ENCODE results near the gene TTC7B.
"Not testable (repeated sequence)": the region's sequence is repeated elsewhere in the genome, so short reads cannot be mapped to it uniquely, and the experiment has no call there.

The TTC7B gene

DNA sequence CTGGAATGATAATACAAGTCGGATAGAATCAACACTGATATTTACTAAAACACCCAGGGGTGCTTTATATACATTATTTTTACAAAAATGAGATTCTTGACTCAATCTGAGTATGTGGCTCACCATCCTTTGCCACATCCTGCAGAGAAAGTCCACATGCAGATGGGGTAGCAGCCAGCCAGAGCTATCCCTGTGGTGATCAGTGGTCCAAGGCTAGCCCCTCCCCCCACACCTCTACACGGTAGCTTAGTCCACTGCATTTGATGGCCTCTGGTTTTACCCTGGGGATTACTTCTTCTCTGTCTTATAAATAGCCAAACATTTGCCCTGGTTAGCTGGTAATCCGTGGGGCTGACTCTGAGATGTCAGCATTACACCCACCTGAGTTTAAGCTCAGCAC, 28.1 kb upstream of the TTC7B start:
- Mint-ChIP-seq H3K9me3 (no peaks in the 10 kb centered on the region), H3K4me3 (no peak overlapping the region), H3K27ac (no peak overlapping the region), H3K4me1 (peaks cover 21% of the 10 kb centered on the region), H3K27me3 (ENCODE audit: low read depth, poor library complexity) (peaks cover 13% of the 10 kb centered on the region), H3K36me3 (ENCODE audit: low read depth) (no peaks in the 10 kb centered on the region)
- DNase-seq = no peak
- TF ChIP-seq, protein P1, sequence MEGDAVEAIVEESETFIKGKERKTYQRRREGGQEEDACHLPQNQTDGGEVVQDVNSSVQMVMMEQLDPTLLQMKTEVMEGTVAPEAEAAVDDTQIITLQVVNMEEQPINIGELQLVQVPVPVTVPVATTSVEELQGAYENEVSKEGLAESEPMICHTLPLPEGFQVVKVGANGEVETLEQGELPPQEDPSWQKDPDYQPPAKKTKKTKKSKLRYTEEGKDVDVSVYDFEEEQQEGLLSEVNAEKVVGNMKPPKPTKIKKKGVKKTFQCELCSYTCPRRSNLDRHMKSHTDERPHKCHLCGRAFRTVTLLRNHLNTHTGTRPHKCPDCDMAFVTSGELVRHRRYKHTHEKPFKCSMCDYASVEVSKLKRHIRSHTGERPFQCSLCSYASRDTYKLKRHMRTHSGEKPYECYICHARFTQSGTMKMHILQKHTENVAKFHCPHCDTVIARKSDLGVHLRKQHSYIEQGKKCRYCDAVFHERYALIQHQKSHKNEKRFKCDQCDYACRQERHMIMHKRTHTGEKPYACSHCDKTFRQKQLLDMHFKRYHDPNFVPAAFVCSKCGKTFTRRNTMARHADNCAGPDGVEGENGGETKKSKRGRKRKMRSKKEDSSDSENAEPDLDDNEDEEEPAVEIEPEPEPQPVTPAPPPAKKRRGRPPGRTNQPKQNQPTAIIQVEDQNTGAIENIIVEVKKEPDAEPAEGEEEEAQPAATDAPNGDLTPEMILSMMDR (IDR thresholded peaks at IDR 0.05) = no peak

DNA sequence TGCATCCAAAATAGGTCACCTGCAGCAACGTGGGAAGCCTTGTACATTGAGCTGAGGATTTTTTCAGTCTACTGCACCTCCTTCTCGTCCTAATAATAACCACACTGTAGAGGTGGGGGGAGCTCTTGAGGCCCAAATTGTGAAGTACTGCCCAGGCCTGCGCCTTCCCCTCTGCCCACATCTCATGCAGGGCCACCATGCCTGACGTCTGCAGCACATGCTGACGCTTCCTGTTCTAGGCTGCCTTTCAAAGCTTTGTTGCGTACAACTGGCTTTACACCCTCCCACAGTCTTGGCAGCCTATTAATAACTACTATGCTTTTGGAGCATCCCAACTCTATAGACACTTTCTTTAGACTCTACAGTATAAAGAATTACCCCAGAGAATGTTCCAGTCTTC, 26.5 kb upstream of the TTC7B start:
- Mint-ChIP-seq H3K27ac (no peak overlapping the region), H3K4me1 (peaks cover 15% of the 10 kb centered on the region), H3K36me3 (ENCODE audit: low read depth) (no peaks in the 10 kb centered on the region), H3K9me3 (no peaks in the 10 kb centered on the region), H3K4me3 (no peak overlapping the region), H3K27me3 (ENCODE audit: low read depth, poor library complexity) (peaks cover 9% of the 10 kb centered on the region)
- no peak for DNase-seq
- TF ChIP-seq, protein P1 (IDR thresholded peaks at IDR 0.05) = no peak

- H3K9me3 Mint-ChIP-seq; H3K27me3 Mint-ChIP-seq (ENCODE audit: low read depth, poor library complexity); H3K36me3 Mint-ChIP-seq (ENCODE audit: low read depth); H3K4me1 Mint-ChIP-seq; DNase-seq; H3K27ac Mint-ChIP-seq; H3K4me3 Mint-ChIP-seq: not testable (repeated sequence)
Observed at GRCh38 chr14:90840667-90841066, 24.4 kb upstream of the TTC7B start.

DNA sequence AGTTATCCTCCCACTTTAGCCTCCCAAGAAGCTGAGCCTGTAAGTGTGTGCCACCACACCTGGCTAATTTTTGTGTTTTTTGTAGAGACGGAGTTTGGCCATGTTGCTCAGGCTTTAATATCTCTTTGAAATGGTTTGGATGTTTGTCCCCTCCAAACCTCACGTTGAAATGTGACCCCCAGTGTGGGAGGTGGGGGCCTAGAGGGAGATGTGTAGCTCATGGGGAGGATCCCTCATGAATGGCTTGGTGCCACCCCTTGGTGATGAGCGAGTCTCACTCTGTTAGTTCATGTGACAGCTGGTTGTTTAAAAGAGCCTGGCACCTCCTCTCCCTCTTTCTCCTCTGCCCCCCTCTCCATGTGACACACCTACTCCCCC, 23.6 kb upstream of the TTC7B start:
- no peak overlapping the region for H3K4me3 Mint-ChIP-seq
- peaks cover 7% of the 10 kb centered on the region for H3K4me1 Mint-ChIP-seq
- H3K36me3 Mint-ChIP-seq (ENCODE audit: low read depth) = no peaks in the 10 kb centered on the region
- peaks cover 9% of the 10 kb centered on the region for H3K27me3 Mint-ChIP-seq (ENCODE audit: low read depth, poor library complexity)
- no peaks in the 10 kb centered on the region for H3K9me3 Mint-ChIP-seq
- no peak overlapping the region for H3K27ac Mint-ChIP-seq
- TF ChIP-seq, protein P1 (IDR thresholded peaks at IDR 0.05) = no peak
- no peak for DNase-seq

DNA sequence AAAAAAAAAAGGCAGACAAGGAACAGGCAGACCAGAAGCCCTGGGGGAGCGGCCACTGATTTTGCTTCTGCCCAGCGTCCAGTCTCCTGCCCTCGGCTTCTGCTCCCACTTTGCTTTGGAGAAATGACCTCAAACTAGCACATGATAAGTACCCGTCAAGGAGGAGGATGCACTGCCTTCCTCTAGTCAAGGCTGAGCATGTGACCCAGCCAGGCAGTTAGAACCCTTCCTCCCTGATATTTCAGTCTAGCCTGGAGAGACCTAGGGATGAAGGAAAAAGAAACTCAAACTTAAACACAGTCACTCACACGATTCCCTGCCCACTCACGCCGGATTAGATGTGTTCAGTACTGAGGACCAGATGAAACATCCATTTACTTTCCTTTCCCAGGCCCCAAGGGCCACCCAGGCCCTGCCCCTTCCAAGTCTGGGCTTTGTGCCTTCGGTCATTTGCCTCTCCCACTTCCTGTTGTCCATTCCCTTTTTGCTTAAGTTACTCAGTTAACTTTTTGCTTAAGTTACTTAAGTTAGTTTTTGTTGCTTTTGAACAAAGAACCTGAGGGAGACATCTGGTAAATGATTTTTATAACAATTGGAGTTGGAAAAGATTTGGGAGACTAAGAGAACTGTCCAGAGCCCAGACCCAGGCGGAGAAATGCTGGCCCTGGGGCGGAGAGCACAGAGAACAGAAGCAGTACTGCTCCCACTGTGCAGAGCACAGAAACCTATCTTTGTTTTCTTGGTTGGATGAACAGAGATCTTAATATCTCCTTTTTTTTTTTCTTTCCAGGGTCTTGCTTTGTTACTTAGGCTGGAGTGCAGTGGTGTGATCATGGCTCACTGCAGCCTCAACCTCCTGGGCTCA, 23.0 kb upstream of the TTC7B start:
- Mint-ChIP-seq H3K4me3 (no peak overlapping the region), H3K4me1 (peaks cover 7% of the 10 kb centered on the region), H3K9me3 (no peaks in the 10 kb centered on the region), H3K36me3 (ENCODE audit: low read depth) (no peaks in the 10 kb centered on the region), H3K27me3 (ENCODE audit: low read depth, poor library complexity) (peaks cover 6% of the 10 kb centered on the region), H3K27ac (no peak overlapping the region)
- DNase-seq = no peak
- TF ChIP-seq, protein P1 (IDR thresholded peaks at IDR 0.05) = no peak

DNA sequence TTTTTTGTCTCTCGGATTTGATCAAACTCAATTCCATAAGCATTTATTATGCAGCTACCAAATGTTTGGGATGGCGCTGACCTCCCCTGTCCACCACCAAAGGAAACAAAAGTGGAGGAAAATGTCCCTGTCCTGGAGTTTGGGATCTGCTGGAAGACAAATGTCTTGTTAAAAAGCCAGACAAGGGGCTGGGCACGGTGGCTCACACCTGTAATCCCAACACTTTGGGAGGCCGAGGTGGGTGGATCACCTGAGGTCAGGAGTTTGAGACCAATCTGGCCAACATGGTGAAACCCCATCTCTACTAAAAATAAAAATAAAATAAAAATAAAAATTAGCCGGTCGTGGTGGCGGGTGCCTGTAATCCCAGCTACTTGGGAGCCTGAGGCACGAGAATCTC, 22.3 kb upstream of the TTC7B start:
- not testable (repeated sequence) for H3K4me1 Mint-ChIP-seq; H3K27me3 Mint-ChIP-seq (ENCODE audit: low read depth, poor library complexity); DNase-seq; H3K27ac Mint-ChIP-seq; H3K9me3 Mint-ChIP-seq; H3K4me3 Mint-ChIP-seq; H3K36me3 Mint-ChIP-seq (ENCODE audit: low read depth)

DNA sequence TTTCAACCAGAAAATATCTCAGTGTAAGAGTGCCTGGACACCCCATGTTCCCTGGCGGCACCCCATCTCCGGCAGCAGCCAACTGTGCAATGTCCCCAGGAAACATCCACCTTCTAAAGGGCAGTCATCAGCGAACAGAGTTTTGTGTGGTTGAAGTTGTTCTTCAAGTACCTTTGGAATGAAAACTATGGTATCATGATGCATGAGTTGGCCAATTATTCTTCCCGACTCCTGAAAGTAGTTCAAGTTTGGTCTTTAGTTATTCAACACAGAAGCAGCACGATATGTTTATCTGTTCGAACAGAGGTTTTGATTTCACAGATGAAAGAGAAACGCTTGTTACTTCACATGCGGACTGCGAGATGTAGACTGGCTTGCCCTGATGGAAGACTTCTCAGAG, 21.1 kb upstream of the TTC7B start:
- TF ChIP-seq, protein P1 (IDR thresholded peaks at IDR 0.05) = no peak
- H3K9me3 Mint-ChIP-seq = no peaks in the 10 kb centered on the region
- H3K36me3 Mint-ChIP-seq (ENCODE audit: low read depth) = no peaks in the 10 kb centered on the region
- H3K27ac Mint-ChIP-seq = no peak overlapping the region
- H3K27me3 Mint-ChIP-seq (ENCODE audit: low read depth, poor library complexity) = peaks cover 6% of the 10 kb centered on the region
- DNase-seq = no peak
- peaks cover 7% of the 10 kb centered on the region for H3K4me1 Mint-ChIP-seq
- H3K4me3 Mint-ChIP-seq = no peak overlapping the region
